NCI-H128 (cell line): ENCODE data around the gene ITGAV.

Experiments used
- DNase-seq: peaks from one replicate; lab custom pipeline; 2025; ENCODE audit not compliant: unreplicated experiment; lab: John Stamatoyannopoulos, UW

The ITGAV gene

DNA sequence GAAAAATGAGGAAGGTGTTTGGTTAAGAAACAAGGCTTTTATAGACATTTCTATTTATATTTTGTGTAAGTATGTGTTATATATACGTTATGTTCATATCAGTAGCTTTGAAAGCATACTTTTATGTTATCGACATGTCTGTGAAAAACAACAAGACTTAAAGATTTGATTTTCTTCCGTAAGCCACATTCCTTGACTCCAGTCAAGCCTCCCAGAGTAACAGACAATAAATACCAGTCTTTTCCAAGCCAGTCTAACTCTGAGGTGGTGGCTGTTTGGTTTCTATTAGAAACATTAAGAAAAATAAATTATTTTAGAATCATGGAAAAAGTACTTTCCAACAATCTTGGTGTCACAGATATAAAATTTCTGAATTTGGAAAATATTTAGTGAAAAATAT is 16.3 kb upstream of the ITGAV start:
- no peak for DNase-seq

DNA sequence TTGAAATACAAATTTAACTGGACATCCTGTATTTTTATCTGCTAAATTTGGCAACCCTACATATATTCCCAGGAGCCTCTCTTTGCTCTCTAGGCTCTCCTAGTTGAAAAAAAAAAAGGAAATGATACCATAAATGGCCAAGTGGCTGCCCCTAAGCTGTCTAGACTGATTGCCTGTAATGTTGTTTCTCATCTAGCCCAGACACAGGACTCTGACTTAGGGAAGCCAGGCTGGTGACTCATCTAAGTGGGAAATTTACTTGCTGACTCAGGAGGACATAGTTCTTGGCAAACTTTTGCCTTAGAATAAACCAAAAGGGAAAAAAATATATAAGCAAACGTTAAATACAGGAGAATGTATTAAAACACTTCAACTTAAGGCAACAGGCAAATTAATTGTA is 14.6 kb upstream of the ITGAV start:
- DNase-seq, result no peak

DNA sequence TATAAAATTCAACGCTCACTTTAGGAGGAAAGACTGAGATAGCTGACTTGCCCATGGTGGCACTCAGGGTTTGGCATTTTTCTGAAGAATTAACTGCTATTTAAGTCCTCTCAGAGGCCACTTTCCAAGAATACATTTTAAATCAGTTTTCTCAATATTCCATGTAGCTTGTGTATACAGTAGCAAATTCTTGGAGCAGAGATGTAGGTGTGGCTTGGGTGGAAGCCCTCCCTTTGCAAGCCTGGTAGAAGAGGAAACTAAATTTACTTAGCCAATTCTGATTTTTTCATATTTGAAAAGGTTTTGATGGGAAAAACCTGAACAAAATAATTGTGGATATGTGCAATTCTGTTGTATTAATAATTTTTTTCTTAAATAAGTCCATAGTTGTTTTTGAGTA is 14.0 kb upstream of the ITGAV start:
- DNase-seq, result no peak

DNA sequence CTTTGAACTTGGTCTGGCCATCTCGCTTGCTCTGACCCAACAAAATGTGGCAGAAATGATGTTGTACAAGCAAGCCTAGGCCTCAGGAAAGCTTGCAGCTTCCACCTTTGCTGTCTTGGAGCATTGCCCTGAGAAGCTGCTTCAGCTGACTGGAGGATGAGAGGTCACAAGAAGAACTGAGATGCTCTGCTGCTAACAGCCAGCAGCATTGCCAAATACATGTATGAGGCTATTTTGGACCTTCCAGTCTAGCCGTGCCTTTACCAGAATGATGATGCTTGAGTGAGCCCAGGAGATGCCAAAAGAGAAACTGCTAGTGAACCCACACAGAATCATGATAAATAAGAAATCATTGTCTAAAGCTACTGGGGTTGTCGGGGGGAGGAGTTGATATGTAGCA is 13.2 kb upstream of the ITGAV start:
- DNase-seq, result no peak

DNA sequence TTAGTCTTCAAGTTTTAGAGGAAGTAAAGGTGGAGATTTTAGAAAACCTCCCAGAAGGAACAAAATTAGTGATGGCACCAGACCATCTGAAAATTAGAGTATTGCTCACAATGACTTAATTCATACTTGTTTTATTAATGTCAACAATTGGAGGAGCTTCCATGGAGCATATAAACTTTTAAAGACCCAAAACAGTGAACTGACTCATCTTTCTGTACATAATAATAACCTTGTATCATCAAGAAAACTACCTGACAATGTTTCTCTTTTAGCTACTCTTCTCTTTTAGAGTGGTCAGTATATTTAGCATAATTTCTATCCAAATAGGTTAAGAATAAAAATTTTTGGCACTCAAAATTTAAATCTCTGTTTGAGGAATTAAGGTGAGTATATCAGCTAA is 7.2 kb upstream of the ITGAV start:
- no peak for DNase-seq

DNA sequence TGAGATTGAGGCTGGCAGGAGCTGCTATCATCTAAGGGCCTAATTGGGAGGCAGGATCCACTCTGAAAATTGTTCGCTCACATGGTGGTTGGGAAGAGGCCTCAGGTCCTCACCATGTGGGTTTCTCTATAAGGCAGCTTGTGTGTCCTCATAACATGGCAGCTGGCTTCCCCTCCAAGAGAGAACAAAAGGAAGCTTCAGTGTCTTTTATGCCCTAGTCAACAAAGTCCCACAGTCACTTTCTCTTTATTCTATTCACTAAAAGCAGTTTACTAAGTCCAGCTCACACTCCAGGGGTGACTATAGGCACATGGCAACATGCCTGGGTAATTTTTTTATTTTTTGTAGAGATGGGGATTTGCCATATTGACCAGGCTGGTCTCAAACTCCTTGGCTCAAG is 5.8 kb upstream of the ITGAV start:
- DNase-seq, result no peak

DNA sequence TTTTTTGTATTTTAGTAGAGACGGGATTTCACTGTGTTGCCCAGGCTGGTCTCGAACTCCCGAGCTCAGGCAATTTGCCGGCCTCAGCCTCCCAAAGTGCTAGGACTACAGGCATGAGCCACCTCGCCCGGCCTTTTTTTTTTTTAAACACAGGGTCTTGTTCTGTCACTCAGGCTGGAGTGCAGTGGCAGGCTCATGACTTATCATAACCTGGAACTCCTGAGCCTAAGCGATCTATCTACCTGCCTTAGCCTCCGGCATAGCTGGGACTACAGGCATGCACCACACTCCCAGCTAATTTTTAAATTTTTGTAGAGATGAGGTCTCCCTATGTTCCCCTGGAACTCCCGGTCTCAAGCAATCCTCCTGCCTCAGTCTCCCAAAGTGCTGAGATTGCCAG is 1.4 kb upstream of the ITGAV start:
- no peak for DNase-seq

DNA sequence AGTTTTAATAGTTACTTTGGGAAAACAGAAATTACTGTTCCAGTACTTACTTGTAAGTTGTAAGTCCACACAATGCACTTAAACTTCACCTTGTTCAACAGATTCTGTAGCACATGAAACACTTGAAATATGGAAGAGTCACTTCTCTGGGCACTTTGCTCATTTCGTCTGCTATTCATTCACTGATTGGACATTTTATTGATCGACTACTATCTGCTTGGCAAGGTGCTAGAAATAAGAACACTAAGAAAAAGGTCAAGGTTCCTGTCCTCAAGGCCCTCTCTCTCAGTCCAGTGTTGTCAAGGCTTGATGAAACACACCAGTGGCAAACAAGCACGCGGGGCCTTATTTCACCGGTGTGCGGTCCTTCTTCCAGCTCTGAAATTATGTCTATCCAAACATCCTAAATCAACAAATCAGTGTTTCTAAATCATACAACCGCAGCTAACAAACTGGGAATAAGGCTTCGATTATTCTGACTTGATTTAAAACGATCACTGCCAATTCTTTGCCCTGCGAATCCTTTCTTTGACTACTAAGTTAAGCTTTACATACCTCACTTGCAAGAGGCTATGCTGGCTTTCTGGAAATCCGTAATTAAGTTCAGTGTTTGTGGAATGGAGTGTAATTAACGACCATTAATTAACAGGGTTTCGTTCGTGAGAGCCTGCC is 780 bp upstream of the ITGAV start:
- no peak for DNase-seq

DNA sequence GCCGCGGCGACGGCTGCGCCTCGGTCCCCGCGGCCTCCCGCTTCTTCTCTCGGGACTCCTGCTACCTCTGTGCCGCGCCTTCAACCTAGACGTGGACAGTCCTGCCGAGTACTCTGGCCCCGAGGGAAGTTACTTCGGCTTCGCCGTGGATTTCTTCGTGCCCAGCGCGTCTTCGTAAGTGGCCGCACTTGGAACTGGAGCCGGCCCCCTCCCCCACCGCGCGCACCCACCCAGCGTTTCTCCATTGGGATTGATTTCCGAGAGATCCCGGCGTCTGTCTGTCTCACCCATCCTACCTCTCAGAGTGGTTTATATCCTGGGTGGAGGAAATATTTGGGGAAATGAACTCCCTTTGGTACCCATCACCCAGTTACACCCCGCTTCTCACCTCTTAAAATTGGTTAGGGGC is 498 bp downstream of the ITGAV start:
- DNase-seq, result no peak

DNA sequence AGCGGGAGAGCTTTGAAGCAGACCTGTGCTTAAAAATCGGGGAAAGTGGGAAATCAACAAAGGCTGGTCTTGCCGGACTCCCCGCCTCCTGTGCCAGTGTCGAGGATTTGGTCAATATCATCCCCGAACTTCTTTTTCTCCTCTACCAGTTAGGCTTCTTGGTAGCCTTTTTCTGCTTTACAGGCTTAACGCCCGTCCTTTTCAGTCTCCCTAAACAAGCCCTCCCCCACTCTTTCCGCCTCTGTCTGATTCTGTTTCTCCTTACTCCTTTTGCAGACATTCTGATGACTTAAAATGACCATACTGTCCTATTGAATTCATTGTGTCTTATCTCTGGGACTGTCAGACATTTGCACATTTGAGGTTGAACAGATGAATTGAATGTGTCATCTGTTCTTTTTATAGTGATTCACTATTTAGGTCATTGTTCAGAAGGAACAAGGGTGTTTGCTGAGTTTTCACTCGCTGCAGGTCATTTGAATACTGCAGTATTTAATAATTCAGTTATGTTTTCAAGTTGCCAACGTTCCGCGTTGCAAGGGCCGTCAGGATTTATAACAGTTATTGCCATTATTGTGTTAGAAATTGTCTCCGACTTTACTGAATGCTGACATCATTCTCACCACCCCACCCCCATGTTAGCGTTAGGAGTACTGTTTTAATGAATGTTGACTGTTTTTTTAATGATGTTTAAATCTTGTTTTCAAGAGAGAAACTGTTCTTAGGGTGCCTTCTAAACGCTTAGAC is 1.1 kb downstream of the ITGAV start:
- DNase-seq, result no peak

DNA sequence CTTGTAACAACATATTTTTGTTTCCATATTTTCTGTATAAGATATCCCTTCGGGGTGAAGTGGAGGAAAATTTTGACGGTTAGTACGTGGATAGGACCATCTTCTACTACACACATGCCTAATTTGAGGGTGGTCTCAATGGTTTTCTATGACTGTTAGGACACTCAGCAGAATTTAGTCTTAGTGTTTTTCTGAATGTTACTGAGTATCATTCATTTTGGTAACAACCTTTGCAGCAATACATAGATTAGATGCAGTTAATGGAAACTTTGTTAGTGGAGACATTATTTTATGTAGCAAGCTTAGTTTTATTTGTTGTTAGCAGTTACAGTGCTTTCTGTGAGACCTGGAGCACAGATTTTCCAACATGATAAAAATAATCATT is 1.6 kb downstream of the ITGAV start:
- DNase-seq, result no peak

DNA sequence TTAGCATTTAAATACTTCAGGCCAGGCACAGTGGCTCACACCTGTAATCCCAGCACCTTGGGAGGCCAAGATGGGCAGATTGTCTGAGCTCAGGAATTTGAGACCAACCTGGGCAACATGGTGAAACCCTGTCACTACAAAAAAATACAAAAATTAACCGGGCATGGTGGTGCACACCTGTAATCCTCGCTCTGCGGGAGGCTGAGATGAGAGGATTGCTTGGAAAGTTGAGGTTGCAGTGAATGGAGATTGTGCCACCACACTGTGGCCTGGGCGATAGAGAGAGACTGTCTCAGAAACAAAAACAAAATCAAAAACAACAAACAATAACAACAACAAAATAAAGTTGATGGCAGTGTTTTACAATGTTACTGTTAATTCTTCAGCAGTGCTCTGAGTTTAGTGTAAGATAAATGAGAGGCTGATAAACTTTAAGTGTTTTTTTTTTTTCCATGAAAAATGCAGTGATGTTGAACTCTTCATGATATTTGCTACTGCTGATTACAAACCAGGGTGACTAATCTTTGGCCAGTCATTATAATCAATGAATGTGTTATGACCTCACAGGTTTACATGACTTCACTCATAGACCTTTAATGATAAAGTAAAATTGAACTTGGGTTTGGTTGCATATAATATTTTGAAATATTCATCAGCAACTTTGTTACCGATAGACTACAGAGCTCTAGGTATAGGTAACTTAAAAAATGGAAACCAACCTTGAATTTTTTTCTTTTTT is 2.5 kb downstream of the ITGAV start:
- DNase-seq, result no peak

DNA sequence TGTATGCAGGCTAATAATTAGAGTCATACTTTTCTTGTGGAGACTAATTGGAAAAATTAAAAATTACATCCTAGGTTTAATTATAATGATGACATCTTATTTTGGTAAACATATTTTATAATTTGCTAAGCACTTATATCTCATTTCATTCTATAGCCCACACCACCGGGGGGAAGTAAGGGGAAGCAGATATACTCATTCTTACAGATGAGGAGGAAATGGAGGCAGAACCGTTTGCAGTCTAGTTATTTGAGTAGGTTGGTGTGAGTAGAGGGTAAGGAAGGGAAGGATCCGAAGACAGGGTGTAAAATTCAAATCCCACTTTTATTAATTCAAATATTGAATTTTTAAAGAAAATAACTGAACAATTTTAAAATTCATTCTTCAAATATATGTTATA is 3.7 kb downstream of the ITGAV start:
- DNase-seq, result no peak

DNA sequence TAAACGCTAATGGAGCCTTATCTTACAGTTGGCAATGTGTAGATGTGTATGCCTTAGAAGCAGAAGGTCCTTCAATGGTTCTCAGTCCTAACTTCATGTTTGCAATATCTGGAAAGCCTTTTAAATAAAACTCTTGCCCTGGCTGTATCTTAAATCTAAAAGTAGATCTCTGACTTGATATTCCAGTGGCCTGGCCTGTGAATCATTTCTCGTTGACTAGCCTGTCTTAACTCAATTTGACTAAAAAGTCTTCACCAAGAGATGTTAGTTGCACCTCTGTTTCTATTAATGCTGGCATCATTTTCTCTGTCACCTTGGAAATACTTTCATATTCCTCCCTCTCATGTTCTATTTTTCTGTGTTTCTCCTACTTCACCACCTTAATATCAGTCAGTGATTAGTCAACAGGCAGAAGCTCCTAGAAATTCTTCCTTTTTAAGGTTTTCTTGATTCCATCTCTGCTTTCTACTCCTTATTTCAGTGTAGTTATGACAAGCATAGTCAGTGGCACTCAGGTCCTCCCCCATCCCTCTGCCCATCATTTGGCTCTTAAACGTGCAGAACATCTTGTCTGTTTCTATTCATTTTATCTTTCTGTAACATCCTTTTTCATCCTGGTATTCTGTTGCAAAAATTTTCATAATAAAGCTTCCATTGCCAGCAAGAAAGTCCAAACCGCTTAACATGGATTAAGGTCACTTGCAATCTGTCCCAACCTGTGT is 4.3 kb downstream of the ITGAV start:
- no peak for DNase-seq

DNA sequence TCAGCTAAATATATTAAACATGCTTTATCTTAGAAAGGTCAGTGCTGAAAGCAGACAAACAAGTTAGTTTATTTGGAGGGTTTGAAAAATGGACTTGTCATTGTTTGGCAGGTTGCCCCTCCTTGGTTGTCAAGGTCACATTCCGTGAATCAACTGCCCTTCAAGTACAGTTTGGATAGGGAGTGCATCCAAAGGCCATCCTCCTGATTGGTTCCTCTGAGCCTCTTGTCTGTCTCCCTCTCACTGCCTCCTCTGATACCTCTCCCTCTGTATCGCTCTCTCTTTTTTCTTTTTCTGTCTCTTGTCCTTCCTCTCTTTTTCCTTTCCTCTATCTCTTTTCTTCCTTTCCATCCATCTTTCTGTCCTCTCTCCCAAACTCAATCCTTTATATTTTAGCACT is 5.4 kb downstream of the ITGAV start:
- no peak for DNase-seq

DNA sequence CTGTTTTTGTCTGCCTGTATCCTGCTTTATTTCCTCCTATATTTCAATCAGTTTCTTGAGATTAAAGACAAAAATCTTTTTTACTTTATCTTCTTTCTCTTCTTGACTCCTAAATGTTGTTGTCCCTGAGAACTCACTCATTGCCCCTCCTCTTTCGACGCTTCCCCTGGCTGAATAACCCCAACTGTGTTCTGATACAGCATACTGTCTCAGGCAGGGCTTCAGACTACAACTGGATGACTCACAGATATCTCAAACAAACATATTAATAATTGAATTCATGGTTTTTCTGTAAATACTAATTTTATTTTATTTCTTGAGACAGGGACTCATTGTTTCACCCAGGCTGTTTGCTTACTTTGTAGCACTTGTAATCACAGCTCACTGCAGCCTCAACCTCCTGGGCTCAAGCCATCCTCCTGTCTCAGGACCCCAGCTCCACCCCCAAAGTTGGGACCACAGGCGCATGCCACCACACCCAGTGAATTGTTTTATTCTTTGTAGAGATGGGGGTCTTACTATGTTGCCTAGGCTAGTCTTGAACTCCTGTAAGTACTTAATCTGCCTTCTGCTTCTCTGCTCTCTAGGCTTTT is 9.4 kb downstream of the ITGAV start:
- no peak for DNase-seq

DNA sequence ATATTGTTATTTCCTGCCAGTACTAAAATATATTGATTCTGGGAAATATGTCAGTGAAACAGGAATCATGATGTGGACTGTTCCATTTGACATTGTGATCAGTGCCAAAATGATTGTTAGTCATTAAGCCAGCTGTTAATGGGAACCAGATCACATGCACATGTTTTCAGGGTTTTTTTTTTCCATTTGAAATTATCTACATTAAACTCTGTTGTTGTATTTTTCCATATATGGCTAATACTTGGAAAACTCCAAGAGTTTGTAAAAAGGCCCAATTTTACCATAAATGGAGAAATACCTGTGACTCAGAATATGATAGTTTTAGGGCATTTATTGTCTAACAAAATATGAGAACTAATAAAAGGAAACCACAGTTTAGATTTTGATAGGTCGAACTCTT is 13.4 kb downstream of the ITGAV start:
- DNase-seq, result no peak

DNA sequence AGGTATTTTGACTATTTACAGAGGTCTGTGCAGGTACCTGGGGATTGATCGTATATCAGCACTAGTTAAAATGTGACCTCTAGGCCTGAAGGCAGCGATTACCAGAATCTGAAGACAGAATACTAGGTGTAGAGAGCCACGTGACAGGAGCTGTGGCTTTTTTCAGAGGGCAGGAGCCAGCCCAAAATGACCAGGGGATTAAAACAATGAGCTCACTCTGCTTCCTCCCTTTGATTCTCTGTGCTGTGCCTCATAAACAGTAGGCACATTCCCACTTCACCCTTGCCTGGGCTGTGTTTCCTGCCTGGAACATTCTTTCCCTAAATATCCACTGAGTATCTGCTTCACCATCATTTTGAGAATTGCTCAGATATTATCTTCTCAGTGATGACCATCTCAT is 15.2 kb downstream of the ITGAV start:
- no peak for DNase-seq

DNA sequence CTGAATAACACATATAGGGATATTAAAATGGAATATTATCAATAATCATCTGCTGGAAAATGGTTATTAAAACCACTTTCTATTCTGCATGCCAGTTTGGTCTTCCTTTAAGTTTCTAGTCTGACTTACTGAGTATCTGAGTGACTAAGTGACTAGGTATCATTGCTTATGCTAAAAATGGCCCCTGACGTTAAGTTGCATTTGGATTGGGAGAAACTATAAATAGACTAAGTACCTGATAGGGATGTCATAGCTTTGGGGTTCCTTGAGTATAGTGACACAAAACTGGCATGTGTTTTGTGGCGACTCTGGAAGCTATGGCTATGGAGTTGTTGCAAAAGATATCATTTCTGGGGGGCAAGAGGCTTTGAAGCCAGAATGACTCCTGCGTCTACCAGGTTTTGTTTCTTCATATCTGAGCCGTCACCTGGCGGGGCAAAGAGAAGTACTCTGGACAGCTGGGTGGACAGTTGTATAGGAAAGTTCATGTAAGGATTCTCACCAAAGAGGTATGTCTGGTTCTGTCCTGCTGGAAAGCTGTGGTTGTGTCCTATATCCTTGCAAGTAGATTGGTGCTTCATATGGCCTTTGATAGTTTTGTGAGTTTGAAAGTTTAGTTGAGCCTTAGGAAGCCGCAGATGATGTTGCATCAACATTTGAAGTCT is 17.9 kb downstream of the ITGAV start:
- DNase-seq, result no peak

DNA sequence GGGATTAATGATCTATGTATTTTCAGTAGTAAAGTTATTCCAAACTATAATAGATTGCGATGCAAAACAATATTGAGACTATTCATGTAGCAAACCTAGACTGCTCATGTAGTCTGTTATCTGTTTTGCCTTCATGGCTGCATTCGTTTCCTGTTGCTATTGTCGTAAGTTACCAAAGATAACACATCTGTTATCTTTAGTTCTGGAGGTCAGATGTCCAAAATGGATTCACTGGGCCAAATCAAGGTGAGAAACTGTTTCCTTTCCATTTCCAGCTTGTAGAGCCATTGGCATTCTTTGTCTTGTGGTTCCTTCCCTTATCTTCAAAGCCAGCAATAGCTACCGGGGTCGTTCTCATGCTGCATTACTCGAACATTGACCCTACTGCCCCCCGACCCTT is 20.9 kb downstream of the ITGAV start:
- no peak for DNase-seq

DNA sequence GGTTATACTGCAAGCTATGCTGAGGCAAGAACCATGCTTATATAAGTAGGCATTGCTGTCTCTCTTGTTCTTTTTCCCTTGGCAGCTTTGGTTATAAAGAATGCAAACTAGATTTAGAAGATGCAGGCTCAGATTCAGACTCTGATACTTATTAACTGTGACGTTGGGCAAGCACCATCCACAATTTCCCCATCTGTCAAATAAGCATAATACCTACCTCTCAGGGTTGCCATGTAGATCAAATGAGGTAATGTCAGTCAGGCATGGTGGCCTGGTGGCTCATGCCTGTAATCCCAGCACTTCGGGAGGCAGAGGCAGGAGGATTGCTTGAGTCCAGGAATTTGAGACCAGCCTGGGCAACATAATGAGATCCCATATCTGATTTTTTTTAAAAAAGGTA is 21.7 kb downstream of the ITGAV start:
- DNase-seq, result no peak
